Activated T-cell treated with anti-CD3 and anti-CD28 coated beads for 1 hour (primary cell): Measurements from ENCODE around the gene SCARB1.

Source experiments
- DNase-seq: peaks from one replicate; pipeline ENCODE4 v3.0.0-alpha.2; 2020; ENCODE audit warnings: low read depth

The SCARB1 gene

GRCh38 chr12:124745891-124746570 is 117.6 kb downstream of the SCARB1 start:
- DNase-seq = no peak

GRCh38 chr12:124745465-124745890 is 118.2 kb downstream of the SCARB1 start:
- DNase-seq = no peak

- no peak for DNase-seq
These were observed 118.8 kb downstream of the SCARB1 start for GRCh38 chr12:124744659-124745464.

- no peak for DNase-seq
These were observed 119.4 kb downstream of the SCARB1 start for GRCh38 chr12:124744273-124744640.

GRCh38 chr12:124743479-124744272 is 120.0 kb downstream of the SCARB1 start:
- no peak for DNase-seq

- no peak for DNase-seq
These were observed 121.0 kb downstream of the SCARB1 start for GRCh38 chr12:124742678-124743077.

GRCh38 chr12:124742111-124742510 is 121.6 kb downstream of the SCARB1 start:
- DNase-seq = no peak

GRCh38 chr12:124741211-124741610 is 122.5 kb downstream of the SCARB1 start:
- no peak for DNase-seq

- no peak for DNase-seq
These were observed 123.0 kb downstream of the SCARB1 start for GRCh38 chr12:124740691-124741137.

GRCh38 chr12:124739953-124740561 is 123.6 kb downstream of the SCARB1 start:
- no peak for DNase-seq

- DNase-seq = no peak
These were observed 124.8 kb downstream of the SCARB1 start for GRCh38 chr12:124738636-124739467.

GRCh38 chr12:124737772-124738635 is 125.7 kb downstream of the SCARB1 start:
- DNase-seq = no peak

- no peak for DNase-seq
These were observed 126.6 kb downstream of the SCARB1 start for GRCh38 chr12:124737040-124737419.

- no peak for DNase-seq
These were observed 127.3 kb downstream of the SCARB1 start for GRCh38 chr12:124736115-124737039.

- DNase-seq = no peak
These were observed 129.4 kb downstream of the SCARB1 start for GRCh38 chr12:124734224-124734788.

GRCh38 chr12:124733086-124733485 is 130.6 kb downstream of the SCARB1 start:
- no peak for DNase-seq

GRCh38 chr12:124732275-124733075 is 131.2 kb downstream of the SCARB1 start:
- no peak for DNase-seq

- DNase-seq = no peak
These were observed 131.8 kb downstream of the SCARB1 start for GRCh38 chr12:124731869-124732268.
